Mesenchymal stem cell (in vitro differentiated cells and primary cell): ENCODE results near the gene PIEZO1.

Experiments
- DNase-seq: peaks from one replicate; pipeline ENCODE4 v3.0.0-alpha.2; 2013
- H2AFZ ChIP-seq: one replicate; pipeline ENCODE4 v1.6.1; 2013; ENCODE audit warnings: low read depth, mild to moderate bottlenecking, control low read depth, inconsistent platforms, low read length, moderate library complexity
- H2AK5ac ChIP-seq: 2 replicates; pipeline ENCODE4 v1.6.1; 2013; ENCODE audit warnings: low read length, moderate library complexity, mild to moderate bottlenecking, inconsistent platforms; ENCODE audit not compliant: severe bottlenecking
- H2BK120ac ChIP-seq: one replicate; pipeline ENCODE4 v1.6.1; 2013; ENCODE audit warnings: low read depth, mild to moderate bottlenecking, inconsistent platforms, low read length, moderate library complexity
- H2BK12ac ChIP-seq, 2 experiments: one replicate each; pipeline ENCODE4 v1.6.1; 2013; ENCODE audit warnings: inconsistent platforms in 2 of 2, low read length in 2 of 2, mild to moderate bottlenecking in 2 of 2, moderate library complexity in 2 of 2, control low read depth in 1 of 2
- H2BK15ac ChIP-seq: one replicate; pipeline ENCODE4 v1.6.1; 2013; ENCODE audit warnings: mild to moderate bottlenecking, low read depth, inconsistent platforms; ENCODE audit not compliant: poor library complexity, severe bottlenecking
- H2BK5ac ChIP-seq: 2 replicates; pipeline ENCODE4 v1.6.1; 2013; ENCODE audit warnings: low read depth, mild to moderate bottlenecking, low read length, control low read depth, inconsistent platforms; ENCODE audit not compliant: poor library complexity, severe bottlenecking
- H3K14ac ChIP-seq, 2 experiments: one replicate each; pipeline ENCODE4 v1.6.1; 2013; ENCODE audit warnings: inconsistent platforms in 2 of 2, low read length in 2 of 2, control low read depth in 1 of 2, mild to moderate bottlenecking in 1 of 2, moderate library complexity in 1 of 2
- H3K18ac ChIP-seq, 2 experiments: one replicate each; pipeline ENCODE4 v1.6.1; 2013; ENCODE audit warnings: inconsistent platforms in 2 of 2, low read length in 2 of 2, control low read depth in 1 of 2, low read depth in 1 of 2, mild to moderate bottlenecking in 1 of 2
- H3K23ac ChIP-seq, 2 experiments: one replicate each; pipeline ENCODE4 v1.6.1; 2013; ENCODE audit warnings: inconsistent platforms in 2 of 2, low read length in 2 of 2, mild to moderate bottlenecking in 2 of 2, moderate library complexity in 2 of 2, control low read depth in 1 of 2
- H3K27ac ChIP-seq: 2 replicates; pipeline ENCODE4 v1.5.1; 2013; ENCODE audit warnings: mild to moderate bottlenecking, moderate library complexity, low read length, control low read depth, inconsistent platforms; ENCODE audit not compliant: poor library complexity, severe bottlenecking
- H3K27me3 ChIP-seq, 2 experiments: 2 replicates each; pipeline versions ENCODE4 v1.6.1 to v1.7.0; 2013; ENCODE audit warnings: low read length in 2 of 2, mild to moderate bottlenecking in 2 of 2, moderate library complexity in 2 of 2, control low read depth in 1 of 2, inconsistent platforms in 1 of 2; ENCODE audit not compliant: control insufficient read depth in 1 of 2, insufficient read depth in 1 of 2
- H3K36me3 ChIP-seq, 2 experiments: 2 replicates each; pipeline versions ENCODE4 v1.6.1 to v1.7.0; 2013; ENCODE audit warnings: low read length in 2 of 2, control low read depth in 1 of 2, inconsistent platforms in 1 of 2, low read depth in 1 of 2, mild to moderate bottlenecking in 1 of 2; ENCODE audit not compliant: insufficient read depth in 2 of 2, control insufficient read depth in 1 of 2
- H3K4ac ChIP-seq, 2 experiments: one replicate each; pipeline ENCODE4 v1.6.1; 2013; ENCODE audit warnings: inconsistent platforms in 2 of 2, low read length in 2 of 2, mild to moderate bottlenecking in 2 of 2, moderate library complexity in 2 of 2, control low read depth in 1 of 2, low read depth in 1 of 2
- H3K4me1 ChIP-seq: 2 replicates; pipeline ENCODE4 v1.6.1; 2013; ENCODE audit warnings: low read depth, low read length, control low read depth; ENCODE audit not compliant: control insufficient read depth, insufficient read depth
- H3K4me2 ChIP-seq: 2 replicates; pipeline ENCODE4 v1.6.1; 2013; ENCODE audit warnings: low read length, mild to moderate bottlenecking, inconsistent platforms; ENCODE audit not compliant: poor library complexity, severe bottlenecking
- H3K4me3 ChIP-seq, 2 experiments: 2 replicates each; pipeline versions ENCODE4 v1.5.1 to v1.7.0; 2013; ENCODE audit warnings: low read length in 2 of 2, mild to moderate bottlenecking in 2 of 2, control low read depth in 1 of 2, low read depth in 1 of 2; ENCODE audit not compliant: insufficient read depth in 1 of 2
- H3K79me1 ChIP-seq: replicated peaks from 2 replicates; pipeline ENCODE4 v1.6.1; 2013; ENCODE audit warnings: mild to moderate bottlenecking, control low read depth, low read length, inconsistent platforms; ENCODE audit not compliant: poor library complexity, severe bottlenecking
- H3K9ac ChIP-seq: 2 replicates; pipeline ENCODE4 v1.7.0; 2013; ENCODE audit warnings: mild to moderate bottlenecking, low read length, moderate library complexity
- H3K9me3 ChIP-seq: 2 replicates; pipeline ENCODE4 v1.7.0; 2013; ENCODE audit warnings: mild to moderate bottlenecking, low read length; ENCODE audit not compliant: control insufficient read depth
- H4K8ac ChIP-seq: one replicate; pipeline ENCODE4 v1.6.1; 2013; ENCODE audit warnings: inconsistent platforms, mild to moderate bottlenecking, low read length, moderate library complexity
- H4K91ac ChIP-seq: one replicate; pipeline ENCODE4 v1.6.1; 2013; ENCODE audit warnings: mild to moderate bottlenecking, low read length, inconsistent platforms
- WGBS: methylation state at CpG from one replicate; pipeline ENCODE4 v1.1.7; 2013; ENCODE audit warnings: mixed read lengths; 5-methylcytosine and 5-hydroxymethylcytosine counted together

The PIEZO1 gene

DNA sequence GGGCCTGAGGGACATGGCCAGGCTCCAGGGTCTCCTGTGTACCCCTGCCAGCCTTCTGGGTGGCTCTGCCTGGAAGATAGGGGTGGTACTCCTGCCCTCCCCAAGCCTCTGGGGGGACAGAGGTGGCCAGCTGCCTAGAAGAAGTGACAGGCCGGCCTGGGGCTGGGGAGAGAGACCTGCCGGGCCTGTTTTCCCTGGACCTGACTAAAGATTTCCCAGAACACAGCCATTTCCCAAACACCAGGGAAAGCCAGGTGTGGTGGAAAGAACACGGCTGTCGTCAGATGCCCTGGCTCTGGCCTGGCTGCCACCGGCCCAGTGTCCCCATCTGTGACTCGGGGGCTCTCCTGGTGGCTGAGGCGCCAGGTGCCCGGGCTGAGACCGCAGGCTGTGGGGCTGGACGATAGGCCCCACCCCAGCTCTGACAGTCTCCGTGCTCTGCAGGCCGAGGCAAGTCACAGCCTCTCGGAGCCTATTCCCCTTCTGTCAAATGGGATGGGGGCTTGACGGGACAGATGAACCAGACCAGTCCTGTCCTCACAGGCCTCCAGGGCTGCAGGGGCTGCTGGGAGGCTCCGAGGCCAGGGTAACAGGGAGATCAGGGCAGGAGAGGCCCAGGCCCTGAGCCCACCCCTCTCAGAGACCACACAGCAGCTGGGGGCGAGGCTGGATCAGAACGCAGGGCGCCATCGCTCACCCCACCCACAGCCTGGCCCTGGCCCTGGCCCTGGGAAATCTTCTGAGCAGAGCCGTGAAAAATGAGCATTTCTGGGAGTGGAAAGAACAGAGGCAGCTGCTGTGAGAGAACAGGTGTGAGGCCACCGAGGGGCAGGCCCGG is 45.7 kb downstream of the PIEZO1 start:
- DNase-seq, result no peak
- H3K4me3 ChIP-seq, result no peak overlapping the region

DNA sequence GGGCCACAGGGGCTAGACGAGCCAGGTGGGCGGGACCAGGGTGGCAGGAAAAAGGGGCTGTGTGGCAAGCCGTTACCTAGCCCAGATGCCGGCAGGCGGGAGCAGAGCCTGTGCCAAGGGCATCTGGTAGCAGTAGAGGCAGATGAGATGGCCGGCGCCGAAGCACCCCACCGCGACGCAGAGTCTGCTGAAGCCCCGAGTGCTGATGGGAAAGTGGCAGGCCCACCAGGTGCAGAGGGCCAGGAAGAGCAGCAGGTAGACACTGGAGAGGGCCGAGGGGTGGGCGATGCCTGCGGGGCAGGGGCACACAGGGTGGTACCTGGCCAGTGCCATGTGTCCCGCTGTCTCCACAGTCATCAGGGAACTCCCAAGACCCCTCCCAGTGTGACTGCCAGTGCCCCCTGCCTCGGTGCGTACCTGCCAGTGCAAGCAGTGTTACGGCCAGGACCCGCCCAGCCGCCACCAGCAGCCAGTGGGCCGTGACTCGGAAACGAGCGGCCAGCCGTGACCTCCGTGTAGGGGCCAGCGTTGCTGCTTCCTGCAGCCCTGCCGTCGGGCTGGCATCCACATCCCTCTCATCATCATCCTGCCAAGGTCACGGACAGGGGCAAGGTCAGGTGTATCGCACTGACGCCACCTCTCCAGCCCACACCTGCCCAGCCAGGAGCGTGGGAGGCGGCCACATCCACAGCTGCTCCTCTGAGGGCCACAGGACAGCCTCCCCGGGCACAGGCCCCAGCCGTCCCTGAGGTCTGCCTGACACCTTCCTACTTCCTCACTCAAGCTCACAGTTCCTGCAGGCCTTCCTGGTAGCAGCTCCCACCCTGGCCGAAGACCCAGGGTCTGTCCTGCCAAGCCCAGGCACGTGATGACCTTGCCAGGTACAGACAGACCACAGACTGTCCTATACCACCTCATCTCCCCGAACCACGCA is 46.6 kb downstream of the PIEZO1 start:
- H3K9me3 ChIP-seq, result no peaks in the 10 kb centered on the region
- H3K4me3 ChIP-seq, result no peak overlapping the region
- H3K79me1 ChIP-seq, result peaks cover 13% of the 10 kb centered on the region
- no peak for DNase-seq
- no peak overlapping the region for H4K8ac ChIP-seq
- H3K9ac ChIP-seq, result no peak overlapping the region
- H2BK5ac ChIP-seq, result no peak overlapping the region
- H2BK12ac ChIP-seq, result no peak overlapping the region
- peaks cover 23% of the 10 kb centered on the region for H3K4me1 ChIP-seq
- no peaks in the 10 kb centered on the region for H3K27me3 ChIP-seq
- peaks cover 57 to 97% of the 10 kb centered on the region in 2 experiments for H3K36me3 ChIP-seq
- H3K4me2 ChIP-seq, result no peak overlapping the region
- no peak overlapping the region for H3K4ac ChIP-seq
- no peak overlapping the region for H2AK5ac ChIP-seq
- no peak overlapping the region for H2AFZ ChIP-seq
- H2BK120ac ChIP-seq, result no peak overlapping the region
- no peak overlapping the region for H4K91ac ChIP-seq
- H3K18ac ChIP-seq, result no peak overlapping the region
- WGBS, result 90% methylated on average over 41 of the region's 41 CpGs
- H3K27ac ChIP-seq, result no peak overlapping the region
- H2BK15ac ChIP-seq, result no peak overlapping the region
- H3K23ac ChIP-seq, result no peak overlapping the region
- no peak overlapping the region for H3K14ac ChIP-seq

More for the DNA sequence above, 45.7 kb downstream of the PIEZO1 start:
- no peak overlapping the region for H2BK12ac ChIP-seq
- H2BK15ac ChIP-seq, result no peak overlapping the region
- peaks cover 20% of the 10 kb centered on the region for H3K79me1 ChIP-seq
- no peaks in the 10 kb centered on the region for H3K9me3 ChIP-seq
- H2AK5ac ChIP-seq, result no peak overlapping the region
- no peak overlapping the region for H2BK120ac ChIP-seq
- no peak overlapping the region for H2AFZ ChIP-seq
- H3K4me1 ChIP-seq, result peaks cover 31% of the 10 kb centered on the region
- H3K27me3 ChIP-seq, result no peaks in the 10 kb centered on the region
- no peak overlapping the region for H3K4me2 ChIP-seq
- no peak overlapping the region for H3K4ac ChIP-seq
- no peak overlapping the region for H3K27ac ChIP-seq
- H3K36me3 ChIP-seq, result peaks cover 47 to 95% of the 10 kb centered on the region in 2 experiments
- no peak overlapping the region for H3K23ac ChIP-seq
- H3K9ac ChIP-seq, result no peak overlapping the region
- no peak overlapping the region for H3K18ac ChIP-seq
- no peak overlapping the region for H3K14ac ChIP-seq
- no peak overlapping the region for H2BK5ac ChIP-seq
- 93% methylated on average over 22 of the region's 22 CpGs for WGBS
- no peak overlapping the region for H4K8ac ChIP-seq
- no peak overlapping the region for H4K91ac ChIP-seq

DNA sequence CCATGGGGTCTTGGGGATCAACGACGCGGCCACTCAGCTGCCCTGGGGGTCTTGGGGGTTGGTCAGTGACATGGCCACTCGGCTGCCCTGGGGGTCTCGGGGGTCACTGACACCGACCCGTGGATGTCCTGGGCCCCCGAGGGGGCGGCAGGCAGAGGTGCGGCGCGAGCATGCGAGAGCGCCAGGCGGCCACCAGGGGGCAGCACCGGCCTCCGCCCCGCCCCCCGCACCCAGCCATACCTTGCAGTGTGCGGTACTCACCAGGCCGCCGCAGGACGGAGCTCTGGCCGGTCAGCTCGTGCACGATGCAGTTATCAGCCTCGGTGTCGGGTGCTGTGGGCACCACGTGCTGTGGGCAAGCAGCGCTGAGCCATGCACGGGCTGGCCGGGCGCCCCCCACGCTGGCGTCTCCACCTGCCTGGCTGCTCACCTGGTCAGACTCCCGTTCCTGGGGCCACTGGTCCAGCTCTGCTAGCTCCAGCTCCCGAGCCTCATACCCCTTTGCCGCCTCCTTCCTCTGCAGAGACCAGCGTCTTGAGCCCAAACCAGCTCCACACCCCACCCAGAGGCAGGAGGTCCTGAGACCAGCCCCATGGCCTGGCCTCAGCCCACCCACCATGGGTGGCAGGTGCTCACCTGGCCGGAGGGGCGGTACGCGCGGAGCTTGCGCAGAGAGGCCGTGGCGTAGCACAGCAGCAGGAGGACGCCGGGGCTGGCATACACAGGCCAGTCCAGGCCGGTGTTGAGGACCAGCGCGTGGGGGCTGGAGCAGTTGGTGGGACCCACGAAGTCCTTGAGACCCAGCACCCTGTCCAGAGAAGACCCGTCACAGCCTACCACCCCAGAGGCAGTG is 47.5 kb downstream of the PIEZO1 start:
- H4K8ac ChIP-seq, result peak overlapping the region; percentile 1

More for the DNA sequence above, 47.5 kb downstream of the PIEZO1 start:
- Histone ChIP-seq H2AK5ac (no peak overlapping the region), H3K18ac (no peak overlapping the region), H2BK12ac (no peak overlapping the region), H2BK120ac (no peak overlapping the region), H2BK5ac (no peak overlapping the region), H3K4ac (no peak overlapping the region), H3K9ac (no peak overlapping the region), H3K4me2 (no peak overlapping the region), H3K36me3 (peaks cover 64 to 97% of the 10 kb centered on the region in 2 experiments), H3K4me1 (peaks cover 18% of the 10 kb centered on the region), H4K91ac (no peak overlapping the region), H3K23ac (no peak overlapping the region), H3K27me3 (no peaks in the 10 kb centered on the region), H3K27ac (no peak overlapping the region), H3K14ac (no peak overlapping the region), H2BK15ac (no peak overlapping the region), H3K79me1 (peaks cover 7% of the 10 kb centered on the region), H2AFZ (no peak overlapping the region), H3K9me3 (no peaks in the 10 kb centered on the region), H3K4me3 (no peak overlapping the region)
- DNase-seq, result peak; percentile 78
- WGBS, result 49% methylated on average over 48 of the region's 54 CpGs
